ENCODE results near the gene PARP11. TPM values are rescaled to one million over a fixed set of nuclear protein-coding genes. Genes with fewer than 3 reads are reported as not detected.

The PARP11 gene
- total RNA-seq, 1 donor from 2014 or later, result 10.4 TPM

DNA sequence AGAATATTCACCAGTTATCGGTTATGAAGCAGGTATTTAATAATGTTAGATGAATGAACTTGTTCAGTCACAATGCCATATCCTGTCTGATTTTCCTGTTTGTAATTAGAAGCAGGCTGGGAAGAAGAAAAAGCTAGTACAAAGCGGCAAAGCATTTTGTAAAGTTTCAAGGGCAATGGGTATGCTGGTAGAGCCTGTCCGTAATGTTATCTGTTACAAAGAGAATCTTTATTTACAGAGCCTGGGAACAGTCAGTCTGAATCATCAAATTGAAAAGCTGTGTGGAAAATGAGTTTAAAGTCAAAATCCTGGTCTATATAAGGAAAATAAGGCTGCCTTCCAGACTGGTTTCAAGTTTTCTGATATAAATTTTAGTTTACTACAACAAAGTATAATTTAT, 40.5 kb downstream of the PARP11 start:
- Mint-ChIP-seq H3K9me3 (ENCODE audit: unreplicated experiment) (no peaks in the 10 kb centered on the region), H3K27ac (ENCODE audit: unreplicated experiment) (no peak overlapping the region), H3K27me3 (ENCODE audit: low read depth, unreplicated experiment) (no peaks in the 10 kb centered on the region), H3K36me3 (ENCODE audit: low read depth, unreplicated experiment) (no peaks in the 10 kb centered on the region), H3K4me1 (ENCODE audit: low read depth, unreplicated experiment) (peaks cover 13% of the 10 kb centered on the region), H3K4me3 (ENCODE audit: unreplicated experiment) (no peak overlapping the region)
- Histone ChIP-seq H3K9ac (ENCODE audit: low read length) (no peak overlapping the region), H3K4me2 (ENCODE audit: low read length) (no peak overlapping the region), H3K27me3 (ENCODE audit: insufficient read depth, low read length) (no peaks in the 10 kb centered on the region), H3K27ac (ENCODE audit: low read depth, low read length) (no peak overlapping the region), H3K79me2 (ENCODE audit: insufficient read depth, low read length) (no peaks in the 10 kb centered on the region), H4K20me1 (ENCODE audit: insufficient read depth, low read length) (peaks cover 21% of the 10 kb centered on the region), H3K4me1 (ENCODE audit: insufficient read depth, low read length) (peaks cover 3% of the 10 kb centered on the region), H3K9me3 (ENCODE audit: insufficient read depth, low read depth, low read length) (no peaks in the 10 kb centered on the region), H3K4me3 (ENCODE audit: insufficient read depth, low read depth, low read length) (no peak overlapping the region), H2AFZ (ENCODE audit: low read depth, low read length) (no peak overlapping the region), H3K36me3 (ENCODE audit: insufficient read depth, low read length) (no peaks in the 10 kb centered on the region)
- TF ChIP-seq, protein P1, sequence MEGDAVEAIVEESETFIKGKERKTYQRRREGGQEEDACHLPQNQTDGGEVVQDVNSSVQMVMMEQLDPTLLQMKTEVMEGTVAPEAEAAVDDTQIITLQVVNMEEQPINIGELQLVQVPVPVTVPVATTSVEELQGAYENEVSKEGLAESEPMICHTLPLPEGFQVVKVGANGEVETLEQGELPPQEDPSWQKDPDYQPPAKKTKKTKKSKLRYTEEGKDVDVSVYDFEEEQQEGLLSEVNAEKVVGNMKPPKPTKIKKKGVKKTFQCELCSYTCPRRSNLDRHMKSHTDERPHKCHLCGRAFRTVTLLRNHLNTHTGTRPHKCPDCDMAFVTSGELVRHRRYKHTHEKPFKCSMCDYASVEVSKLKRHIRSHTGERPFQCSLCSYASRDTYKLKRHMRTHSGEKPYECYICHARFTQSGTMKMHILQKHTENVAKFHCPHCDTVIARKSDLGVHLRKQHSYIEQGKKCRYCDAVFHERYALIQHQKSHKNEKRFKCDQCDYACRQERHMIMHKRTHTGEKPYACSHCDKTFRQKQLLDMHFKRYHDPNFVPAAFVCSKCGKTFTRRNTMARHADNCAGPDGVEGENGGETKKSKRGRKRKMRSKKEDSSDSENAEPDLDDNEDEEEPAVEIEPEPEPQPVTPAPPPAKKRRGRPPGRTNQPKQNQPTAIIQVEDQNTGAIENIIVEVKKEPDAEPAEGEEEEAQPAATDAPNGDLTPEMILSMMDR (IDR thresholded peaks at IDR 0.05; ENCODE audit: insufficient read depth, low read depth, low read length), result no peak
- no peak for TF ChIP-seq EZH2 (IDR thresholded peaks at IDR 0.05; ENCODE audit: insufficient read depth, low read length)
- no peak for DNase-seq (ENCODE audit: low read depth)
- FAIRE-seq, result no peak

DNA sequence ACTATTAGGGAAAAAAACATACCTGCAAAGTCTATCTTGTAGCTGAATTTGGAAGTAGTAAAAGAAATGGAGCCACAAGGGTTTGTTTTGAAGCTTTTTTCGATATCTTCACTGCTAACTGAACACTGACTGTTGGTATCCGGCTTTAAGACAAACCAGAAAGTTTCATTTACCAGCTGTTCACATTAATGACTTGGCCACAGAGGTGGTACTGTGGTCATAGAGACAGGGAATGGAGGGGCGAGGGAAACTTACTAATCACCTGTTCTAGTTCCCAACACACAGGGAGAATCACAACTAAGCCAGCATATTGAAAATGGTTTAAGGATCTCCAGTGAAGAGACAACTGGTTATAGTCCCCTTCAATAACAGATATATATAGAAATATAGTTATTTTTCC, 44.3 kb downstream of the PARP11 start:
- no peaks in the 10 kb centered on the region for H3K27me3 ChIP-seq (ENCODE audit: insufficient read depth, low read length)
- peaks cover 5% of the 10 kb centered on the region for H3K4me1 Mint-ChIP-seq (ENCODE audit: low read depth, unreplicated experiment)

DNA sequence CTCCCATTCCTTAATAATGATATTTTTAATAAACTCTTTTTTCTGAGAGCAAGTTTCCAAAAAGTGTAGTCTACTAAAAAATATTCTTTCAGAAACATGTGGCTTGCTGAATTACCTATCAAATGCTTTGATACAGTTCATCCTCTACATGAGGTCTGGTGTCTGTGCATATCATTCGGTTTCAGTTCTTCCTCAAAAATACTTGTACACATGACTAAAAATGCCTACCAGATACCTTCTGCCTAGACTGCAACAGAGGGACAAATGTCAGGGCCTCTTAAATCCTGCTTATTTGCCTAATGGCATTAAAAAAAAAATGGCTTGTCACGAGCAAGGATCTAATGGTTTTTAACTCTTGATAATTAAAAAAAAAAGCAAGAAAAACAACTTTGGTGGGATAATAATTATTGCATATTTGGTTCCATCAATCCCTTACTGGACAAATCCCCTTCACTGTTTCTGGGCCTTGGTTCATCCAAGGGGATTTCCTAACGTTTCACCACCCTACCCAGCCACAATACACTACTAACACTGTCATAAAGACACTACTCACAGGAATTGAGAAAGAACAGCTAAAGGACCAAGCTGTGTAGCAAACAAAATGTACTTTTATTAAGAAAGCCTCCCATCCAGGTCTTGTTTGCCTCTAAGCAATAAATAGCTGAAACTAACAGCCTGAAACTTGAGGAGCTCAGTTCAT, 45.7 kb downstream of the PARP11 start:
- Histone ChIP-seq H3K4me2 (ENCODE audit: low read length) (no peak overlapping the region), H3K4me1 (ENCODE audit: insufficient read depth, low read length) (no peaks in the 10 kb centered on the region), H3K79me2 (ENCODE audit: insufficient read depth, low read length) (no peaks in the 10 kb centered on the region), H4K20me1 (ENCODE audit: insufficient read depth, low read length) (no peaks in the 10 kb centered on the region), H3K4me3 (ENCODE audit: insufficient read depth, low read depth, low read length) (no peak overlapping the region), H3K9me3 (ENCODE audit: insufficient read depth, low read depth, low read length) (no peaks in the 10 kb centered on the region), H3K27ac (ENCODE audit: low read depth, low read length) (no peak overlapping the region), H3K27me3 (ENCODE audit: insufficient read depth, low read length) (no peaks in the 10 kb centered on the region), H2AFZ (ENCODE audit: low read depth, low read length) (no peak overlapping the region), H3K36me3 (ENCODE audit: insufficient read depth, low read length) (no peaks in the 10 kb centered on the region), H3K9ac (ENCODE audit: low read length) (no peak overlapping the region)
- H3K4me1 Mint-ChIP-seq (ENCODE audit: low read depth, unreplicated experiment), result peaks cover 2% of the 10 kb centered on the region
- H3K27me3 Mint-ChIP-seq (ENCODE audit: low read depth, unreplicated experiment), result no peaks in the 10 kb centered on the region
- peaks cover 5% of the 10 kb centered on the region for H3K36me3 Mint-ChIP-seq (ENCODE audit: low read depth, unreplicated experiment)
- H3K9me3 Mint-ChIP-seq (ENCODE audit: unreplicated experiment), result no peaks in the 10 kb centered on the region
- H3K4me3 Mint-ChIP-seq (ENCODE audit: unreplicated experiment), result no peak overlapping the region
- no peak for TF ChIP-seq EZH2 (IDR thresholded peaks at IDR 0.05; ENCODE audit: insufficient read depth, low read length)
- TF ChIP-seq, protein P1 (IDR thresholded peaks at IDR 0.05; ENCODE audit: insufficient read depth, low read depth, low read length), result no peak
- FAIRE-seq, result no peak
- no peak overlapping the region for H3K27ac Mint-ChIP-seq (ENCODE audit: unreplicated experiment)
- no peak for DNase-seq (ENCODE audit: low read depth)

More for the DNA sequence above, 44.3 kb downstream of the PARP11 start:
- Histone ChIP-seq H3K27ac (ENCODE audit: low read depth, low read length) (no peak overlapping the region), H3K79me2 (ENCODE audit: insufficient read depth, low read length) (no peaks in the 10 kb centered on the region), H2AFZ (ENCODE audit: low read depth, low read length) (no peak overlapping the region), H3K9me3 (ENCODE audit: insufficient read depth, low read depth, low read length) (no peaks in the 10 kb centered on the region), H3K4me2 (ENCODE audit: low read length) (no peak overlapping the region), H4K20me1 (ENCODE audit: insufficient read depth, low read length) (no peaks in the 10 kb centered on the region), H3K9ac (ENCODE audit: low read length) (no peak overlapping the region), H3K36me3 (ENCODE audit: insufficient read depth, low read length) (no peaks in the 10 kb centered on the region), H3K4me1 (ENCODE audit: insufficient read depth, low read length) (peaks cover 3% of the 10 kb centered on the region), H3K4me3 (ENCODE audit: insufficient read depth, low read depth, low read length) (no peak overlapping the region)
- Mint-ChIP-seq H3K4me3 (ENCODE audit: unreplicated experiment) (no peak overlapping the region), H3K27ac (ENCODE audit: unreplicated experiment) (no peak overlapping the region), H3K36me3 (ENCODE audit: low read depth, unreplicated experiment) (peaks cover 5% of the 10 kb centered on the region), H3K9me3 (ENCODE audit: unreplicated experiment) (no peaks in the 10 kb centered on the region), H3K27me3 (ENCODE audit: low read depth, unreplicated experiment) (no peaks in the 10 kb centered on the region)
- FAIRE-seq (no peak), DNase-seq (ENCODE audit: low read depth) (no peak)
- TF ChIP-seq EZH2 (IDR thresholded peaks at IDR 0.05; ENCODE audit: insufficient read depth, low read length), result no peak
